Neural progenitor cell (in vitro differentiated cells): ENCODE data around the gene CPLX1.

Experiments used
- EZH2 ChIP-seq: fragments of 200-600 bp; sonication (generic); IDR thresholded peaks from 2 replicates; pipeline ENCODE4 v1.6.1; 2017; ENCODE audit warnings: antibody characterized with exemption, mild to moderate bottlenecking, moderate library complexity
- EZH2phosphoT487 ChIP-seq: fragments of 200-600 bp; sonication (generic); IDR thresholded peaks from 2 replicates; pipeline ENCODE4 v1.6.1; 2017; ENCODE audit warnings: antibody characterized with exemption
- TF ChIP-seq, protein P1 (sequence below): fragments of 200-600 bp; sonication (generic); IDR thresholded peaks from 2 replicates; pipeline ENCODE4 v1.5.1; 2017; ENCODE audit warnings: antibody characterized with exemption, mild to moderate bottlenecking

DNA sequence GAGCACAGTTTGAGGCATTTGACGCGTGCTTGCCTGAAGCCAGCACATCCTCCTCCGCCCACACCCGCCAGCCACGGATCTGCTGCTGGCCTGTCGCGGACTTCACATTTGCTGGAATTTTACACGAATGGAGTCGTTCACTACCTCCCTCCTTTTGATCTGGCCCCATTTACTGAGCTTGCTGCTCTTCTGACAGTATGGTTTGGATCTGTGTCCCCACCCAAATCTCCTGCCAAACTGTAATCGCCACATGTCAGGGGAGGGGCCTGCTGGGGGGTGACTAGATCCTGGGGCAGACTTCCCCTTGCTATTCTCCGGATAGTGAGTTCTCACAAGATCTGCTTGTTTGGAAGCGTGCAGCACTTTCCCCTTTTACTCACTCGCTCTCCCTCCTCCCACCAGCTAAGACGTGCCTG lies 19.9 kb upstream of the CPLX1 start:
- TF ChIP-seq, protein P1, sequence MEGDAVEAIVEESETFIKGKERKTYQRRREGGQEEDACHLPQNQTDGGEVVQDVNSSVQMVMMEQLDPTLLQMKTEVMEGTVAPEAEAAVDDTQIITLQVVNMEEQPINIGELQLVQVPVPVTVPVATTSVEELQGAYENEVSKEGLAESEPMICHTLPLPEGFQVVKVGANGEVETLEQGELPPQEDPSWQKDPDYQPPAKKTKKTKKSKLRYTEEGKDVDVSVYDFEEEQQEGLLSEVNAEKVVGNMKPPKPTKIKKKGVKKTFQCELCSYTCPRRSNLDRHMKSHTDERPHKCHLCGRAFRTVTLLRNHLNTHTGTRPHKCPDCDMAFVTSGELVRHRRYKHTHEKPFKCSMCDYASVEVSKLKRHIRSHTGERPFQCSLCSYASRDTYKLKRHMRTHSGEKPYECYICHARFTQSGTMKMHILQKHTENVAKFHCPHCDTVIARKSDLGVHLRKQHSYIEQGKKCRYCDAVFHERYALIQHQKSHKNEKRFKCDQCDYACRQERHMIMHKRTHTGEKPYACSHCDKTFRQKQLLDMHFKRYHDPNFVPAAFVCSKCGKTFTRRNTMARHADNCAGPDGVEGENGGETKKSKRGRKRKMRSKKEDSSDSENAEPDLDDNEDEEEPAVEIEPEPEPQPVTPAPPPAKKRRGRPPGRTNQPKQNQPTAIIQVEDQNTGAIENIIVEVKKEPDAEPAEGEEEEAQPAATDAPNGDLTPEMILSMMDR = no peak
- TF ChIP-seq EZH2 (no peak), EZH2phosphoT487 (no peak)
